Kidney epithelial cell (primary cell): Measurements from ENCODE around the gene PIP4K2A. TPM values are rescaled to one million over a fixed set of nuclear protein-coding genes. Genes with fewer than 3 reads are reported as not detected.

Source experiments
- DNase-seq: peaks from one replicate; pipeline ENCODE4 v3.0.0-alpha.2; 2010; ENCODE audit warnings: low read depth
- H3K27me3 ChIP-seq: 2 replicates; pipeline ENCODE4 v1.6.0; 2011; ENCODE audit warnings: low read length; ENCODE audit not compliant: control insufficient read depth, insufficient read depth
- H3K36me3 ChIP-seq: 2 replicates; pipeline ENCODE4 v1.5.1; 2011; ENCODE audit warnings: low read length; ENCODE audit not compliant: control insufficient read depth, insufficient read depth
- H3K4me3 ChIP-seq: 2 replicates; pipeline ENCODE4 v1.5.1; 2011; ENCODE audit warnings: low read depth, mild to moderate bottlenecking, control low read depth, low read length
- total RNA-seq: library from RNA; depleted of rRNA; stranded (reverse); fragments of >200 nt; gene quantifications from 2 replicates; pipeline ENCODE4 v1.2.3, GENCODE V29; 2015
- TF ChIP-seq, protein P1 (sequence below): IDR thresholded peaks from 2 replicates; pipeline ENCODE4 v1.5.1; 2011; ENCODE audit warnings: mild to moderate bottlenecking, moderate library complexity, low read length, control low read depth, inconsistent platforms; ENCODE audit not compliant: insufficient read depth, poor library complexity, severe bottlenecking

Gene PIP4K2A
- 23.6 and 24.9 TPM in 2 replicates for total RNA-seq

DNA sequence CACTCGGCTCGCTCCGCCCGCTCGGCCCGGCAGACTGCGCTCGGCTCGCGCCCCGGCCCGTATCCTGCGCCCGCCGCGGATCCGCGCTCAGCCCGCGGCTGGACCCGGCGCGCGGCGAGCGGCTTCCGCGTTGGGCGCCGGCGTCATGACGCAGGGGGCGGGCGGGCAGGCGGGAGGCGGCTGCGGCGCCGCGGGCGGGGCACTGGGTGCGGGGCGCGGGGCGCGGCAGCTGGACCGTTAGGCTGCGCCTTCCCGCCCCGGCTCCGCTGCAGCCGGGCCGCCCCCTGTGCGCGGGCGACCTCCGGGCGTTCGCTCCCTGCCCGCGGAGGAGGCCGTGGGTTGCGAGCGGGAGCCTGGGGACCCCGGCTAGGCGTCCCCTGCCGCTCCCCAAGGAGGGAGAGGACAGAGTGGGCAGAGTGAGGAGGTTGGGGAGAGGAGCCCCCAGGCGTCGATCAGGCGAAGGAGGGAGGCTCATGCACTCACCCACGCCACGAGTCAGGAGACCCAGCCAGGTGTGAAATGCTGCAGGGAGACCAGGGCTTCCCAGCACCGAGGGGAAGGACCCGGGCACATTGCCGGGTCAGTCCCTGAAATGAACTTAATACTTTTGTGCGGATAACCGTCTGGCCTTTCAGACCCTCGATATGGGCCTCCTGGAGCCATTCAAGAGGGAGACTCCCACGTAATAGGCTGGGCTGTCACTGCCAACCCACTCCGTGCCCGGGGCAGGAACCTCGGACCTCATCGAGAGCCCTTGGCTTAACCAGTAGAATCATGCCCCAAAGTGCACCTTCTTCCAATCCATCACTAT is at the start of gene PIP4K2A:
PIP4K2A (minus strand) TSS at position 100 of the 811 bp plus-strand sequence. CDS start 252 bp downstream, outside the sequence.
- no peaks in the 10 kb centered on the region for H3K36me3 ChIP-seq
- H3K4me3 ChIP-seq = peak within 1 kb of the TSS; percentile 99
- DNase-seq = no peak
- H3K27me3 ChIP-seq = no peaks in the 10 kb centered on the region
- TF ChIP-seq, protein P1, sequence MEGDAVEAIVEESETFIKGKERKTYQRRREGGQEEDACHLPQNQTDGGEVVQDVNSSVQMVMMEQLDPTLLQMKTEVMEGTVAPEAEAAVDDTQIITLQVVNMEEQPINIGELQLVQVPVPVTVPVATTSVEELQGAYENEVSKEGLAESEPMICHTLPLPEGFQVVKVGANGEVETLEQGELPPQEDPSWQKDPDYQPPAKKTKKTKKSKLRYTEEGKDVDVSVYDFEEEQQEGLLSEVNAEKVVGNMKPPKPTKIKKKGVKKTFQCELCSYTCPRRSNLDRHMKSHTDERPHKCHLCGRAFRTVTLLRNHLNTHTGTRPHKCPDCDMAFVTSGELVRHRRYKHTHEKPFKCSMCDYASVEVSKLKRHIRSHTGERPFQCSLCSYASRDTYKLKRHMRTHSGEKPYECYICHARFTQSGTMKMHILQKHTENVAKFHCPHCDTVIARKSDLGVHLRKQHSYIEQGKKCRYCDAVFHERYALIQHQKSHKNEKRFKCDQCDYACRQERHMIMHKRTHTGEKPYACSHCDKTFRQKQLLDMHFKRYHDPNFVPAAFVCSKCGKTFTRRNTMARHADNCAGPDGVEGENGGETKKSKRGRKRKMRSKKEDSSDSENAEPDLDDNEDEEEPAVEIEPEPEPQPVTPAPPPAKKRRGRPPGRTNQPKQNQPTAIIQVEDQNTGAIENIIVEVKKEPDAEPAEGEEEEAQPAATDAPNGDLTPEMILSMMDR = no peak

DNA sequence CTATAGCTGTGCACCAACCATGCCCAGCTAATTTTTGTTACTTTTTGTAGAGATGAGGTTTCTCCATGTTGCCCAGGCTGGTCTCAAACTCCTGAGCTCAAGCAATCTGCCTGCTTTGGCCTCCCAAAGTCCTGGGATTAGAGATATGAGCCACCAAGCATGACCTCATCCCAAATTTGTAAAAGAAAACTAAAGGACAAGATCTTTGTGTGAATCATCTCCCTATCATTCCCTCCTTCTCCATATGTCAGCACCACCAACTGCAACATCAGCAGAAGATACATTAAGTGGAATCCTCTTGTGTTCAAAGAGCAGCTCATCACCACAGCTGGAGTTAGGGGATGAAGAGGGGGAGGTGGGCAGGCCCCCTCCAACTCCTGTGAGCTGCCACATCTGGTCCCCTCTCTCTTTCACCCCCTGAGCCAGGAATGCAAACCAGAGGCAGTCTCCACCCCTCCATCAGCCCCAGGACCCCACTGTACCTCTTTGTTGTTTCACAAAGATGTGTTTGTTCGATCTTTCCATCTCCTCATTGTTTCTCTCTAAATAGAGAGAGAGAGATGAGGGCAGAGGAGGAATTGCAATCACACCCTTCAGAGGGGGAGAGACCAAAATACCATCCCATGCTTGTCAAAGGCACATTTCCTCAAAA is 47.3 kb upstream of the PIP4K2A start:
- H3K4me3 ChIP-seq = no peak overlapping the region
- TF ChIP-seq, protein P1 = no peak
- H3K36me3 ChIP-seq = no peaks in the 10 kb centered on the region
- H3K27me3 ChIP-seq = no peaks in the 10 kb centered on the region
- no peak for DNase-seq

DNA sequence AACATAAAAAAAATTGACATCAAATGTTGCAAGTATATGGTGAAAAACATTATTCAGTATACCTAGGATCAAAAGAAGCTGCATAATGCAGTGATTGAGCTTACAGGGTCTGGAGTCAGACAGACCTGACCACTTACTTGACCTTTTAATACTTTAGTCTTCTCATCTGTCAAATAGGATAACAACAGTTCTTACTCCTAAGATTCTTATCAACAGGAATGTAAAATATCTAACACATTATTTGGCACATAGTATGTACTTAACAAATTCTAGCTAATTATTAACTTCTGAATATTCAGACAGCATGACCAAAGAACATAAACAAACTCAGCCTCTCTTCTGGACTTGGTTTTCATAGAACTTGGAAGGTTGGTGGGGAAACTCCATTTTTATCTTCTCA is 45.6 kb upstream of the PIP4K2A start:
- TF ChIP-seq, protein P1 = no peak

DNA sequence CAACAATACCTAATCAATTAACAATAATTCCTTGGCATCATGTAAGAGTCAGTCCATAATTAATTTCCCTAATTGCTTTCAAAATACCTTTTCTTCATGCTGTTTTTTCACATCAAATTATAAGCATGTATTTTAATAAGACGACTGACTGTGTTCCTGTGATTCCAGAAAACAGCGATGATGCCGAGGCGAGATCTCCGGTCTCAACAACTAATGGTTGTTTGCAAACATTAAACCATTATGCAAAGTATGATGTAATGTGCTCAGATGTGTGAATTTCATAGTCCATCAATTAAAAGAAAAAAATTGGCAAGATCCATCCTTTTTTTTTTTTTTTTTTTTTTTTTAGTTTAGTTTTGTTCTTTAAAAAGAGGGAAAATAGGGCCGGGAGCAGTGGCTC is 44.5 kb upstream of the PIP4K2A start:
- no peak for DNase-seq
- Histone ChIP-seq H3K36me3 (no peaks in the 10 kb centered on the region), H3K27me3 (no peaks in the 10 kb centered on the region), H3K4me3 (no peak overlapping the region)
- TF ChIP-seq, protein P1 = no peak

More for the DNA sequence above, 45.6 kb upstream of the PIP4K2A start:
- no peak overlapping the region for H3K4me3 ChIP-seq
- no peaks in the 10 kb centered on the region for H3K27me3 ChIP-seq
- no peaks in the 10 kb centered on the region for H3K36me3 ChIP-seq
- no peak for DNase-seq

DNA sequence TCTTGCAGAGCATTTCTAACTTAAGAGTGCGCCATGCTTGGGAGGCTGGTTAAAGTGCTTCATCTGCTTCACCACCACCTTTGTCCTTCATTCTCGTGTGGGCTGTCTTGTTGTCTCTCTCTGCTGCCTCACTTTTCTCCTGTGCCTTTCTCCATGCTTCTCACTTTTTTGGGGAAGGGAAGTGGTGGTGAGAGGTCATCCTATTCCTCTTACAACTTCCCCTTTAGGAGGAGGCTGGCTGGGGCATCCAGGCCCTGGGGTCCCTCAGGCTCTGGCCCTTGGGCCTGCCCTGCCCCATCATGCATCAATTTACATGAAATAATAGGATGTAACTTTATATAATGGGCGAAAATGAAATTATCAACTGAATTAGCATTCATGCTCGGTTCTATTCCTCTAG is 39.9 kb upstream of the PIP4K2A start:
- Histone ChIP-seq H3K4me3 (no peak overlapping the region), H3K27me3 (no peaks in the 10 kb centered on the region), H3K36me3 (no peaks in the 10 kb centered on the region)
- no peak for DNase-seq
- TF ChIP-seq, protein P1 = no peak
